ENCODE measurements around the gene SHANK2. TPM values are rescaled to one million over a fixed set of nuclear protein-coding genes. Genes with fewer than 3 reads are reported as not detected.

Gene SHANK2
- total RNA-seq, 1 donor from 2014 or later = 8.1 TPM

DNA sequence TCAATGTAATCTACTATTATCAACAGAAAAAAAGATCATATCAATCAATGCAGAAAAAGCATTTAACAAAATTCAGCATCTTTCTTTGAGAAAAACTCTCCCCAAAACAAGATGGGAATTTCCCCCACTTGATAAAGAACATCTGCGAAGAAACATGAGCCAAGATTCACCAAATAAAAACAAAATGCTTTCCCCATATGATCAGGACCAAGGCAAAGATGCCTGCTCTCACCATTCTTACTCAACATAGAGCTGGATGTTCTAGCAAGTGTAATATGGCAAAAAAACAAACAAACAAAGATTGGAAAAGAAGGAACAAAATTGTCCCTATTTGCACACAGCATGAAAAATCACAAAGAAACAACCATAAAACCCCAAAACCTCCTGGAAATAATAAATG, 23.4 kb downstream of the SHANK2 start:
- H3K4me2 ChIP-seq = no peak overlapping the region
- no peaks in the 10 kb centered on the region for H3F3A ChIP-seq (ENCODE audit: low read depth)
- Mint-ChIP-seq H3K4me1 (no peaks in the 10 kb centered on the region), H3K27ac (no peak overlapping the region), H3K9me3 (peaks cover 24% of the 10 kb centered on the region), H3K4me3 (no peak overlapping the region), H3K27me3 (ENCODE audit: insufficient read depth, low read depth) (peaks cover 2% of the 10 kb centered on the region), H3K36me3 (no peaks in the 10 kb centered on the region)
- no peaks in the 10 kb centered on the region for H3K27me3 ChIP-seq
- no peaks in the 10 kb centered on the region for H3K79me2 ChIP-seq (ENCODE audit: low read depth)
- no peak overlapping the region for H3K27ac ChIP-seq
- TF ChIP-seq, protein P1, sequence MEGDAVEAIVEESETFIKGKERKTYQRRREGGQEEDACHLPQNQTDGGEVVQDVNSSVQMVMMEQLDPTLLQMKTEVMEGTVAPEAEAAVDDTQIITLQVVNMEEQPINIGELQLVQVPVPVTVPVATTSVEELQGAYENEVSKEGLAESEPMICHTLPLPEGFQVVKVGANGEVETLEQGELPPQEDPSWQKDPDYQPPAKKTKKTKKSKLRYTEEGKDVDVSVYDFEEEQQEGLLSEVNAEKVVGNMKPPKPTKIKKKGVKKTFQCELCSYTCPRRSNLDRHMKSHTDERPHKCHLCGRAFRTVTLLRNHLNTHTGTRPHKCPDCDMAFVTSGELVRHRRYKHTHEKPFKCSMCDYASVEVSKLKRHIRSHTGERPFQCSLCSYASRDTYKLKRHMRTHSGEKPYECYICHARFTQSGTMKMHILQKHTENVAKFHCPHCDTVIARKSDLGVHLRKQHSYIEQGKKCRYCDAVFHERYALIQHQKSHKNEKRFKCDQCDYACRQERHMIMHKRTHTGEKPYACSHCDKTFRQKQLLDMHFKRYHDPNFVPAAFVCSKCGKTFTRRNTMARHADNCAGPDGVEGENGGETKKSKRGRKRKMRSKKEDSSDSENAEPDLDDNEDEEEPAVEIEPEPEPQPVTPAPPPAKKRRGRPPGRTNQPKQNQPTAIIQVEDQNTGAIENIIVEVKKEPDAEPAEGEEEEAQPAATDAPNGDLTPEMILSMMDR (IDR thresholded peaks at IDR 0.05) = no peak
- no peak for TF ChIP-seq EZH2phosphoT487 (IDR thresholded peaks at IDR 0.05)
- TF ChIP-seq EZH2 (IDR thresholded peaks at IDR 0.05) = no peak
- no peak overlapping the region for H2AFZ ChIP-seq (replicated peaks)
- H3K4me1 ChIP-seq = peaks cover 2% of the 10 kb centered on the region
- H3K36me3 ChIP-seq = no peaks in the 10 kb centered on the region
- no peak overlapping the region for H3K4me3 ChIP-seq
- H4K20me1 ChIP-seq (ENCODE audit: low read depth) = no peaks in the 10 kb centered on the region
- H3K9me3 ChIP-seq (ENCODE audit: low read depth) = peaks cover 12% of the 10 kb centered on the region
- DNase-seq (ENCODE audit: low spot score) = no peak
- H3K9ac ChIP-seq = no peak overlapping the region

DNA sequence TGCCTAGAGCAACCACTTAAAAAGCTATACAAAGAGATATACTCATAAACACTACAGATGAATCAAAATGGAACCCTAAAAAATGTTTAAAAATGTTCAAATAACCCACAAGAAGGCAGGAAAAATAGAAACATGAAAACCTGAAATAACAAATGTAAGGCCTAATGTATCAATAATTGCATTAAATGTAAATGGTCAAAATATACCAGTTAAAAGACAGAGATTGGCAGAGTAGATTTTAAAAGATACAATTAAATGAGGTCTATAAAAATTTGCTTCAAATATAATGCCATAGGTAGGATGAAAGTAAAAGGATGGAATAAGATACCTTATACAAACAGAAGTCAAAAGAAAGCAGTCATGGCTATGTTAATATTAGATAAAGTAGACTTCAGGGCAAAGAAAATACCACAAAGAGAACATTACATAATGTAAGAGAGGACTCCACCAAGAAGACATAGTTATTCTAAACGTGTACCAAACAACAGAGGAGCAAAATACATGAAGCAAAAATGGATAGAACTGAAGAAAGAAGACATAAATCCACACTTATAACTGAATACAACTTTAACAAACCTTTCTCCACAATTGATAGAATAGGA, 25.2 kb downstream of the SHANK2 start:
- H3K4me3 ChIP-seq = no peak overlapping the region
- TF ChIP-seq EZH2phosphoT487 (IDR thresholded peaks at IDR 0.05) (no peak), EZH2 (IDR thresholded peaks at IDR 0.05) (no peak)
- TF ChIP-seq, protein P1 (IDR thresholded peaks at IDR 0.05) = no peak
- Mint-ChIP-seq H3K27me3 (ENCODE audit: insufficient read depth, low read depth) (peaks cover 2% of the 10 kb centered on the region), H3K9me3 (peaks cover 27% of the 10 kb centered on the region), H3K27ac (no peak overlapping the region), H3K36me3 (no peaks in the 10 kb centered on the region), H3K4me3 (no peak overlapping the region), H3K4me1 (no peaks in the 10 kb centered on the region)
- no peak overlapping the region for H2AFZ ChIP-seq (replicated peaks)
- H3K79me2 ChIP-seq (ENCODE audit: low read depth) = no peaks in the 10 kb centered on the region
- no peak overlapping the region for H3K4me2 ChIP-seq
- no peaks in the 10 kb centered on the region for H4K20me1 ChIP-seq (ENCODE audit: low read depth)
- no peaks in the 10 kb centered on the region for H3K27me3 ChIP-seq
- peaks cover 2% of the 10 kb centered on the region for H3K4me1 ChIP-seq
- no peaks in the 10 kb centered on the region for H3F3A ChIP-seq (ENCODE audit: low read depth)
- H3K27ac ChIP-seq = no peak overlapping the region
- no peak overlapping the region for H3K9ac ChIP-seq
- H3K9me3 ChIP-seq (ENCODE audit: low read depth) = peaks cover 12% of the 10 kb centered on the region
- DNase-seq (ENCODE audit: low spot score) = no peak
- H3K36me3 ChIP-seq = no peaks in the 10 kb centered on the region

DNA sequence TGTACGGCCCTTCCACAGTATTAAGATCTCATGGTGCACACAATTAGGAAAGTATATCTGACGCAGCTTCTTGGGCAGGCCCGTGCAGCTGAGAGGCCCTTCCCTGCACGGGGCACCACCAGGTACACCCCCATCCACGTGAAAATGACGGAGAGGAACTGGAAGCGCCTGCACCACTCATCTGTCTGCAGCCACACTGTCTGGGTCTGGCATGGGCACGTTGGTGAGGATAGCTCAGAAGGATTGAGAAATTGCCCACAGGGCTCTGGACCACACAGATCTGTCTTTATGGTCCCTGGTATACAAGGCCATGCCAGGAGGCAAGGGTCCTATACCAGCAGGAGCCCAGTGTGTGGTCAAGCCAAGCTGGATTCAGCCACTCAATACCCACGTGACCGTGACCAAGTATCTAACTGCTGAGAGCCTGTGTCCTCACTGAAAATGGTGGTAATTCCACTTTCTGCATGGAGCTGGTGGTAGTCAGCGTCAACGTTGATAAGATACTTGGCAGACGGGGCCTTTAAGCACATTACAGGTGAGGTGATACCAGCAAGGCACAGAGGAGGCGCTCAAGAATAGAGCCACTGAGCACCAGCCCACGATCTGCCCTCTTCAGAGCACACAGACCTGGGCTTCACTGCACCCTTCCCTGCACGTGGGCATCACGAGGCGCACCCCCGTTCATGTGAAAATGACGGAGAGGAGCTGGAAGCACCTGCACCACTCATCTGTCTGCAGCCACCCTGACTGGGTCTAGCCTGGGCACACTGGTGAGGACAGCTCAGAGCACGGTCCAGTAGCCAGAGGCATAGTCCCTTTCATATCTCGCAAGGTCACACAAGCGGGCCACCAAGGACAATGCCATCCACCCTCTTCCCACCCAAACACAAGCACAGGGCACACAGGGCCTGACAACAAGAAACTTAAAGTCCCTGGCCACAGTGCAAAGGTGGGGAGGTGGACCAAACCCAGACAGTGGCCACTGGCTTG, 28.4 kb downstream of the SHANK2 start:
- H2AFZ ChIP-seq (replicated peaks) = no peak overlapping the region
- H3K4me3 ChIP-seq = no peak overlapping the region
- no peak overlapping the region for H3K27ac ChIP-seq
- no peaks in the 10 kb centered on the region for H3F3A ChIP-seq (ENCODE audit: low read depth)
- Mint-ChIP-seq H3K4me3 (no peak overlapping the region), H3K36me3 (no peaks in the 10 kb centered on the region), H3K9me3 (peaks cover 27% of the 10 kb centered on the region), H3K27me3 (ENCODE audit: insufficient read depth, low read depth) (no peaks in the 10 kb centered on the region), H3K27ac (no peak overlapping the region), H3K4me1 (peaks cover 2% of the 10 kb centered on the region)
- H3K36me3 ChIP-seq = no peaks in the 10 kb centered on the region
- no peak overlapping the region for H3K4me2 ChIP-seq
- DNase-seq (ENCODE audit: low spot score) = no peak
- peaks cover 2% of the 10 kb centered on the region for H3K4me1 ChIP-seq
- no peaks in the 10 kb centered on the region for H3K27me3 ChIP-seq
- no peaks in the 10 kb centered on the region for H3K79me2 ChIP-seq (ENCODE audit: low read depth)
- TF ChIP-seq EZH2 (IDR thresholded peaks at IDR 0.05) (no peak), EZH2phosphoT487 (IDR thresholded peaks at IDR 0.05) (no peak)
- TF ChIP-seq, protein P1 (IDR thresholded peaks at IDR 0.05) = no peak
- no peak overlapping the region for H3K9ac ChIP-seq
- H3K9me3 ChIP-seq (ENCODE audit: low read depth) = peaks cover 12% of the 10 kb centered on the region
- no peaks in the 10 kb centered on the region for H4K20me1 ChIP-seq (ENCODE audit: low read depth)
